Esophagus muscularis mucosa (tissue), 4 donors: ENCODE results near the gene PCP2.

ENCODE experiments used
- CTCF ChIP-seq, 3 experiments: fragments of 200-600 bp in 2 of 3; fragments of 450-650 bp in 1 of 3; sonication (generic) in 2 of 3; IDR thresholded peaks; one replicate each; pipeline ENCODE4 v1.5.1; 2017 to 2019; ENCODE audit warnings: antibody characterized with exemption in 3 of 3, mild to moderate bottlenecking in 2 of 3, moderate library complexity in 1 of 3
- EP300 ChIP-seq: sonication (generic); formaldehyde crosslinking; IDR thresholded peaks from one replicate; pipeline ENCODE4 v1.6.1; 2017; ENCODE audit warnings: antibody characterized with exemption
- POLR2A ChIP-seq: fragments of 450-650 bp; IDR thresholded peaks from one replicate; pipeline ENCODE4 v1.6.1; 2017; ENCODE audit warnings: antibody characterized with exemption, moderate library complexity, mild to moderate bottlenecking, low read depth

- TF ChIP-seq CTCF (IDR thresholded peaks at IDR 0.05) (no peak), POLR2A (no peak), EP300 (no peak)
Measured at GRCh38 chr19:7663706-7664105, 30.2 kb upstream of the PCP2 start.
